ENCODE results near the gene R3HDM4.
A peak's percentile ranks its signal among the peaks of the same experiment; 100 is the strongest.

R3HDM4 gene

DNA sequence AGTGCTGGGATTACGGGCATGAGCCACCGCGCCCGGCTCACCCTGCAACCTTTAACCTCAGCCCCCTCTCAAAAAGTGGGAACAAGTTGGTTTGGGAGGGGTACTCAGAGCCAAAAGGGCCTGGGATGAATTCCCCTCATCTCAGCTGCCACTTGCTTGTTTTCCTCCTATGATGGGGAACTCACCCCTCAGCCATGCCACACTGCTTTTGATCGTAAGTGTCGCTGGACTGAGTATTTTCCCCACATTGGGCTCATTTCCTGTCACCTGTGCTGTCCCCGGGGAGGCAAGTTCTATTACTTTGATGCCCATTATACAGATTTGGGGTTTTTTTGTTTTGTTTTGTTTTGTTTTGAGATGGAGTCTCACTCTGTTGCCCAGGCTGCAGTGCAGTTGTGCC lies 6.5 kb downstream of the R3HDM4 start:
- POLR2A ChIA-PET = no interaction called here
- DNase-seq (ENCODE audit: extremely low spot score) = no peak
- CTCF ChIA-PET = no interaction called here
- TF ChIP-seq TARDBP (IDR thresholded peaks at IDR 0.05) (no peak), BHLHE40 (IDR thresholded peaks at IDR 0.05; ENCODE audit: borderline replicate concordance) (no peak), ELF4 (IDR thresholded peaks at IDR 0.05) (no peak), ZNF384 (IDR thresholded peaks at IDR 0.05) (no peak), FOXK2 (IDR thresholded peaks at IDR 0.05) (no peak)

DNA sequence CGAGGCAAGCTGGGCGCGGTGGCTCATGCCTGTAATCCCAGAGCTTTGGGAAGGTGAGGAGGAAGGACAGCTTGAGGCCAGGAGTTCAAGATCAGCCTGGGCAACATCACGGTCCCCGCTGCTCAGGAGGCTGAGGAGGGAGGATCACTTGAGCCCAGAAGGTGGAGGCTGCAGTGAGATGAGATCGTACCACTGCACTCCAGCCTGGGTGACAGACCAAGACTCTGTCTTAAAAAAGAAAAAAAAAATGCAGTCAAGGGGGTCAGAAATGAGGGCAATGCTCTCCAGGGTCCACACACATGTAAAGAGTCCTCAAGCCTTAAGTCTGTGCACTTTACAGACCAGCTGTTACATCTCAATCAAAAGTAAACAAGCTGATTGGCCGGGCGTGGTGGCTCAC lies 8.5 kb downstream of the R3HDM4 start:
- no peak for TF ChIP-seq FOXK2 (IDR thresholded peaks at IDR 0.05)
- no peak for TF ChIP-seq HDGF (IDR thresholded peaks at IDR 0.05; ENCODE audit: borderline replicate concordance)
- TF ChIP-seq ZNF384 (IDR thresholded peaks at IDR 0.05) = no peak
- no peak for TF ChIP-seq TARDBP (IDR thresholded peaks at IDR 0.05)
- TF ChIP-seq ARNT (IDR thresholded peaks at IDR 0.05) = no peak
- no peak for TF ChIP-seq SP1 (IDR thresholded peaks at IDR 0.05)
- TF ChIP-seq BHLHE40 (IDR thresholded peaks at IDR 0.05; ENCODE audit: borderline replicate concordance) = no peak
- TF ChIP-seq, protein P1, sequence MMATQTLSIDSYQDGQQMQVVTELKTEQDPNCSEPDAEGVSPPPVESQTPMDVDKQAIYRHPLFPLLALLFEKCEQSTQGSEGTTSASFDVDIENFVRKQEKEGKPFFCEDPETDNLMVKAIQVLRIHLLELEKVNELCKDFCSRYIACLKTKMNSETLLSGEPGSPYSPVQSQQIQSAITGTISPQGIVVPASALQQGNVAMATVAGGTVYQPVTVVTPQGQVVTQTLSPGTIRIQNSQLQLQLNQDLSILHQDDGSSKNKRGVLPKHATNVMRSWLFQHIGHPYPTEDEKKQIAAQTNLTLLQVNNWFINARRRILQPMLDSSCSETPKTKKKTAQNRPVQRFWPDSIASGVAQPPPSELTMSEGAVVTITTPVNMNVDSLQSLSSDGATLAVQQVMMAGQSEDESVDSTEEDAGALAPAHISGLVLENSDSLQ (IDR thresholded peaks at IDR 0.05) = no peak
- ChIA-PET POLR2A (no interaction called here), CTCF (no interaction called here)
- no peak for DNase-seq (ENCODE audit: extremely low spot score)

DNA sequence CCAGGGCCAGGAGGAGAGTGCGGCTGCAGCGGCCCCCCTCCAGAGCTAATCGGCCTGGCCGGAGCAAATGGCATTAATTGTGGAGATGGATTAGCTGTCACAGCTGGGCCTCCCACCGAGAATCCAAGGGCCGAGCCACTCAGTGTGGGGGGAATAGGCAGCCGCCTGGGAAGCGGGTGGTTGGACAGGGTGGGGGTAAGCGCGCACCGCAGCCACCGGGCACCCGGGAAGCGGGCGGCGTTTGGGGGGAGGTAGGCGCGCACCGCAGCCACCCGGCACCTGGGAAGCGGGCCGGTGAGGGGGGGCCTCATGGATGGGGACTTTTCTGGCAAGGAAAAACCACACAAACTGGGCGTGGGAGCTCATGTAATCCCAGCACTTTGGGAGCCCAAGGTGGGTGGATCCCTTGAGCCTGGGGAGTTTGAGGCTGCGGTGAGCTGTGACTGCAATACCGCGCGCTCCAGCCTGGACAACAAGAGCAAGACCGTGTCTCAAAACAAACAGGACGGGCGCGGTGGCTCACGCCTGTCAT lies 9.7 kb downstream of the R3HDM4 start:
- POLR2A ChIA-PET = no interaction called here
- TF ChIP-seq, protein P1 (IDR thresholded peaks at IDR 0.05) = peak; percentile 85
- no peak for TF ChIP-seq CTBP1 (IDR thresholded peaks at IDR 0.05; ENCODE audit: borderline replicate concordance)
- no peak for DNase-seq (ENCODE audit: extremely low spot score)
- CTCF ChIA-PET = no interaction called here

DNA sequence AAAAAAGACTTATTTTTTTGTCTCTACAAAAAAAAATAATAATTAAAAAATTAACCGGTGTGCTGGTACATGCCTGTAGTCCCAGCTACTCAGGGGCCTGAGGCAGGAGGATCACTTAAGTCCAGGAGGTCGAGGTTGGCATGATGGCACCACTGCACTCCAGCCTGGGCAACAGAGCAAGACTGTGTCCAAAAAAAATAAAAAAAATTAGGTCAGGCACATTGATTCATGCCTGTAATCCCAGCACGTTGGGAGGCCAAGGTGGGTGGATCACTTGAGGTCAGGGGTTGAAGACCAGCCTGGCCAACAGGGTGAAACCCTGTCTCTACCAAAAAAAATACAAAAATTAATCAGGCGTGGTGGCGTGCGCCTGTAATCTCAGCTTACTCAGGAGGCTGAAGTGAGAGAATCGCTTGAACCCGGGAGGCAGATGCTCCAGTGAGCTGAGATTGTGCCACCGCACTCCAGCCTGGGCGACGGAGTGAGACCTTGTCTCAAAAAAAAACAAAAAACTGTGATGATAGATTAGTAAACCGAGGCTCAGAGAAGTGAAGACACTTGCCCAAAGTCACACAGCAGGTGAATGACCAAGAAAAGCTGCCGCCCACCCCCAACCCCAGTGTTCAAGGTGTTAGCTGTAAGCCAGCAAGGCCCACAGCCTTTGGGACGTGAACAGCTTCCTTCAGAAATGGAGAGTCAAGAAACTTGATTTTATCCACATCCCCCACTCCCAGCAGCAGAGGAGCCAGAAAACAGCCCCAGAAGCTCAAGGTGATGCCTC lies 10.4 kb downstream of the R3HDM4 start:
- TF ChIP-seq SUZ12 (IDR thresholded peaks at IDR 0.05) (no peak), BHLHE40 (IDR thresholded peaks at IDR 0.05; ENCODE audit: borderline replicate concordance) (no peak), CTBP1 (IDR thresholded peaks at IDR 0.05; ENCODE audit: borderline replicate concordance) (no peak), L3MBTL2 (conservative IDR thresholded peaks at IDR 0.05) (no peak)
- POLR2A ChIA-PET = no interaction called here
- DNase-seq (ENCODE audit: extremely low spot score) = no peak
- CTCF ChIA-PET = no interaction called here

DNA sequence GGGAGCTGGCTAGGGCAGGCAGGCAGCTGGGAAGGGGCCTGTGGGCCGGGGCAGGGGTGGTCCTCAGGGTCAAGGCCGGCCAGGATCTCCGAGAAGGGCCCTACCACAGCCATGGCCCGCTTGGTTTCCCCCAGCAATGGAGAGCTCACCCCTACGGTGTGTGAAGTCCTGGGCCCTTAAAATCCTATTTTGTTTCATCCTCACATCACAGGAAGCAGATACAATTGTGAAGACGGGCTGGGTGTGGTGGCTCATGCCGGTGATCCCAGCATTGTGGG lies 11.0 kb downstream of the R3HDM4 start:
- no peak for DNase-seq (ENCODE audit: extremely low spot score)
- ChIA-PET POLR2A (no interaction called here), CTCF (no interaction called here)
- TF ChIP-seq SP1 (IDR thresholded peaks at IDR 0.05) (no peak), TARDBP (IDR thresholded peaks at IDR 0.05) (no peak), L3MBTL2 (conservative IDR thresholded peaks at IDR 0.05) (no peak), ARNT (IDR thresholded peaks at IDR 0.05) (no peak), FOXK2 (IDR thresholded peaks at IDR 0.05) (no peak), ELF4 (IDR thresholded peaks at IDR 0.05) (no peak), LEF1 (IDR thresholded peaks at IDR 0.05; ENCODE audit: borderline replicate concordance) (no peak), ZNF384 (IDR thresholded peaks at IDR 0.05) (no peak), NFRKB (IDR thresholded peaks at IDR 0.05) (no peak), BHLHE40 (IDR thresholded peaks at IDR 0.05; ENCODE audit: borderline replicate concordance) (no peak), FOXA1 (IDR thresholded peaks at IDR 0.05) (no peak), CTBP1 (IDR thresholded peaks at IDR 0.05; ENCODE audit: borderline replicate concordance) (no peak), HDGF (IDR thresholded peaks at IDR 0.05; ENCODE audit: borderline replicate concordance) (no peak), SUZ12 (IDR thresholded peaks at IDR 0.05) (no peak), FOXM1 (IDR thresholded peaks at IDR 0.05; ENCODE audit: borderline replicate concordance) (no peak)
- TF ChIP-seq, protein P1 (IDR thresholded peaks at IDR 0.05) = no peak

DNA sequence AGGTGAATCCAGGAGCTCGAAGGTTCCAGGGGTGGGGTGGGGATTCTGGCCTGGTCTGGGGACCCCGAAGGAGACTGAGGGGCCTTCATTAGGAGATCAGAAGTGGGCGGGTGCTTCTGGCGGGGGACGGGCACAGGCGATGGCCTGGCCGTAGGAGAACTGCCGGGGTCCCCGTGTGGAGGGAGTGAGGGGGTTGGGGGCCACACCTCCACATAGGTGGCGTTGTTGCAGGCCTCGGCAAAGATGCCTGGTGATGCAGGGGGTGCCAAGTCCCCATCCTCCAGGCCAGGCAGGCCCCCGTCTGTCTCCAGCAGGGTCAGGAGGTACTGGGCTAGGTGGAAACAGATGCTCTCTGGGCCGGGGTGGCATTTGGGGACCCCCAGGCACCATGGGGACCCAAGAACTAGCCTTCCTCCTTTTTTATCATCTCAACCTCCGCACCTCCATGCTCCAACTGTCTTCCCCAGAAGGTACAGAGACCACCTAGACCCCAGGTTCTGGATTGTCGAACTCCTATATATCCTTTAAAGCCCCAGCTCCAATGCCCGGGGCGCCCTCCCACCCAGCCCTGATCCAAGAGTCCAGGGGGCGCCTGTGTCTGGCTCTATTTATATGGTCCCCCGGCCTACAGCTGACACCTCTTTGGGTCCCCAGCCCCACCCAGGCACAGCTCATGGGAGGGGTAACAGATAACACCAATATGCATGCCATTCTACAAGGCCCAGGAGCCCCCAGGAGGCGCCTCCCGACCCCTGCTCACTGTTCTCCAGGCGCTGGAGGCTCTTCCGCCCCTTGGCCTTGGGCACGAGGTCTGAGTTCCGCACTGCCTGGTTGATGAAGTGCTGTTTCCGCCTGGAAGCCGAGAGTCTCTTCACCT lies 11.6 kb downstream of the R3HDM4 start:
- DNase-seq (ENCODE audit: extremely low spot score) = no peak
- TF ChIP-seq SUZ12 (IDR thresholded peaks at IDR 0.05) (no peak), CTBP1 (IDR thresholded peaks at IDR 0.05; ENCODE audit: borderline replicate concordance) (no peak), FOXK2 (IDR thresholded peaks at IDR 0.05) (no peak), LEF1 (IDR thresholded peaks at IDR 0.05; ENCODE audit: borderline replicate concordance) (no peak), TARDBP (IDR thresholded peaks at IDR 0.05) (no peak), ELF4 (IDR thresholded peaks at IDR 0.05) (no peak), ARNT (IDR thresholded peaks at IDR 0.05) (no peak), SP1 (IDR thresholded peaks at IDR 0.05) (no peak), ZNF384 (IDR thresholded peaks at IDR 0.05) (no peak), BHLHE40 (IDR thresholded peaks at IDR 0.05; ENCODE audit: borderline replicate concordance) (no peak), L3MBTL2 (conservative IDR thresholded peaks at IDR 0.05) (no peak), FOXA1 (IDR thresholded peaks at IDR 0.05) (no peak), FOXM1 (IDR thresholded peaks at IDR 0.05; ENCODE audit: borderline replicate concordance) (no peak), NFRKB (IDR thresholded peaks at IDR 0.05) (no peak)
- TF ChIP-seq, protein P1 (IDR thresholded peaks at IDR 0.05) = no peak
- POLR2A ChIA-PET = no interaction called here
- CTCF ChIA-PET = no interaction called here

Data from HEK293T (cell line).